GM21529 (cell line): Measurements from ENCODE around the gene EXT2.
A peak's percentile ranks its signal among the peaks of the same experiment; 100 is the strongest.

Experiments
- ATAC-seq: cut with Tn5 transposase; IDR thresholded peaks from one replicate; pipeline ENCODE4 v1.9.1; 2021; ENCODE audit not compliant: unreplicated experiment

EXT2 gene

DNA sequence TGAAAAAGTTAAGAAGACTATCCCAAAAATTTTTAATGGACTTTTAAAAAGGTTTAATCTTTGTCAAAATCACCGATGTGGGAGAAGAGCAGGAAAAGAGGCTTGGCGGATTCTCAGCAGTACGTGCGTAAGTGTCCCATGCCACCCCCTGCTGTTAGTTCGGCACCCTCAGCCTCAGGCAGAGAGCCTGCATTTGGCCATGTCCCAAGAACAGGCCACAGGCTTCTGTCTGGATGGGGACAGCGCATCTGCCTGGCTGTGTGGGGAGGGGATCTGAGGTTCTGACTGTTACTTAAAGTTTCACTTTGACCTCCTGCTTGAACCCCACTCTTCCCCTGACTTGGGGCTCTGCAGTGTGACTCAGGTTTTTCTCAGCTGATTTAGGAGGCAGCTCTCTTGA, 35.3 kb downstream of the EXT2 start:
- ATAC-seq = no peak

DNA sequence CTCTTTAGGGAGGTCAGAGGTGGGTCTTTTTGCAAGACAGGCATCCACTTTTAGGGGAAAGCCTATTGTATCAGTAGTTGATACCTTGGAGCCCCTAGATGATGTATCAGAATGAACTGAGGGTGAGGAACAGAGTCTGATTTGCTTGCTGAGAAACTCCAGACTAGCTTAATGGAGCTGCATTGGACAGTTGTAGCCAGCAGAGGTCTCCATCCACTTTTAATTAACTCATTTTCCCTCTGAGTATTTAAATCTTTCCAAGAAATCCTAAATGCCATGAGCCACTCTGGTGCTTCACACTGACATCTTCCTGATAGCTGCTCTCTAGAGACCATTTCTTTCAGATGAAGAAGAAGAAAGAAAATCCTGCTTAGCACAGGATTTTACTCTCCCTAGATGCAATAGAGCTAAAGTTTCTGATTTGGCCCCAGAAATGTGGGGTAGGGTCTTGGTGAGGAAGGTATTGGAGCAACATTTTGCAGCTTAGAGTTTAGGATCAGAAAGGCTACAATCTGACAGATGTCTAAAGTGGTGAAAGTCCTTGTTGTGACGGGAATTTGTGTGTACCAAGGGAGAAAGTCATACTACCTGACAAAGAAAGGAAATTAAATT, 38.0 kb downstream of the EXT2 start:
- ATAC-seq = no peak

DNA sequence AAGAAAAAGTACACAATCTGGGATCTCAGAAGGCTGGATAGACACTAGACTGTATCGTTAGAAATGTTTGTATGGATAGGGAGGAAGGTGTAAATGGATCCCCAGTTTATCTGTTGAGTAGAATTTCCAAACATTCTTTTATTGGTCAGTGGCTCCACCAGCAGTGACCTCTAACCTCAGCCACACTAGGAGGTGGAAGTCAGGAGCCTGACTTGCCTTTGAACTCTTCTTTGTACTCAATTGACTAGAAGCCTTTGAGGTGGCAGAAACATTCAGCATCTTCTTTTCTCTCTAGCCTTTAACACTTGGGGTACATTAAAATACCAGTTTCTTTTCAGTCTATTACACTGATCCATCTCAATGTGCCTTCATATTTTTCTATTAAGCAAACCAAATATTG, 39.1 kb downstream of the EXT2 start:
- no peak for ATAC-seq

DNA sequence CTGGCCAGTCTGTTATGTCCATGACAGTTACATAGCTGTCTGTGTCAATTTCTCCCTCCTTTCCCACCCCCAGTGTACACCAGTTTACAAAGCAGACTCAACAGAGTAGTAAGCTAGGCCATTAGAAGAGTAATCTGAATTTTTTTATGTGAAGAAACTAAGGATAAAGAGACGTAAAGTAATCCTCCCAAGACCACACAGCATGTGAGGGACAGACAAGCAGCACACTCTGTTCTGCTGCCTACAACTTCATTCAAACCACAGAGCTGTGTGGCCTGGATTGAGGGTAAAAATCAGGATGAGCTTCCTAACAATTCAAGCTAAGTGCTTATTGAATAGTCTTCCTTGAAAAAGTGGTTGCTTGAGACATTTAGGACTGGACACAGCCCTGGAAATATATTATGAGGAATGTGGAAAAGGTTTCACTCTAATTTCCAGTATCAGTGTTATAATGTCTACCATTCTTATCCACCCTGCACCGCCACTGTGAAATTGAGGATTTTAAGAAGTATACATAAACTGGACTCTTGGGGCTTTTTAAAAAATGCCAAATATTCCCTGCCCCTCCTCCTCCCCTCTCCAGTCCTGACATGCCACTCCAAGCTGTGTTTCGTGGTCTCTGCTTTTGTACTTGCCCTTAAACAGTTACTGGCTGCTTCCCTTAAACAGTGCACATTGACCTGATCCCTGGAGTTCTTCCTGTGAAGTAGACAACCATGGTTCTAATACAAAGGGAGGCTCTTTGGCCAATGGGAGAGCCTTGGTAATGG, 40.9 kb downstream of the EXT2 start:
- no peak for ATAC-seq

DNA sequence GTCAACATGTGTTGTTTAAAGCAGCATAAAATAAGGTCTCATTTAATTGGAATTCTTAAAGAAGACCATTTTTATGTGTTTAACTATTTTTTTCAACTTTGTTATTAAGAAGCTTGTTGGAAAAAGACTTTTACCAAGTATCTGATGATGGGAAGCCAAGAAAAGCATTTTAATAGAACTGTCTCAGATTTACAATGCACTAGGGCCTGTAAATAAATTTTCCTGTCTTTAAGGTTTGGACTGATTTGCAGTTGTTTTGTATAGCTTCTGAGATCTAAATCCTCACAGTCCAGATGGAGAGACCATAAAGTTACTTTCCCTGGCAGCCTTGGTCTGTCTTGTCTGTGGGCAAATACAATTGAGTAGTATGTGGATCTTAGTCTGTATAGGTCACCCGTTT, 41.6 kb downstream of the EXT2 start:
- ATAC-seq = no peak

DNA sequence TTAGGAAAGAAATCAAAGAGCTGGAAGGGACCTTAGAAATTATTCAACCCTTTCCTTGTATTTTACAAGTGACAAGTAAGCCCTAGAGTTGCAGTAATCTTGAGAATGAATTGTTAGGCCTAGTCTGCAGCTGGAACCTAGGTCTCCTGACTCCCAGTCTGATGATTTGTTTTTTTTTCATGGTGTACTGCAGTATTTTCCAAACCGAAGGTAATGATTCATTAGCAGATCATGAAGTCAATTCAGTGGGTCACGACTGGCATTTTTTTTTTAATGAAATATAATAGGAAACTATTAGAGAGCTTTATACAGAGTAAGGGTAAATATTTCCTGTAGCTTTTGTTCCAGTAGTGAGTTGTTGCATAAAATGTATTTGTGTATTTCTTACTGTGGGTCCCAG, 42.8 kb downstream of the EXT2 start:
- ATAC-seq = no peak

DNA sequence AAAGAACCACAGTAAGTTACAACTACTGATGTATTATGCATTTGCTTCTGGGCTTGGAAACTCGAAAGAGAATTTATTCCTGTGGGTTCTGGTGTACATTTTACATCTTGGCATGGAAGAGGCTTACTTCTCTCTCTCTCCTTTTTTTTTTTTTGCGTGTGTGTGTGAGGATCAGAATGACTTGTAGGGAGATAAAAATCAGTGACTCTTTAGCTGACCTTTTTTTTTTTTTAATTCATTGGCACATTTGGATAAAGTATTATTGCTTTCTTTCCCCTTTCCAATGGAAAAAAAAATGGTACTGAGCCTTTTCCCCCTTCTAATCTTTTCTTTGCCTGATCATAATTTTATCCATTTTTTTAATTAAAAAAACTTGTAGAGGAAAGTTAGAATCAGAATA, 43.5 kb downstream of the EXT2 start:
- ATAC-seq = no peak

DNA sequence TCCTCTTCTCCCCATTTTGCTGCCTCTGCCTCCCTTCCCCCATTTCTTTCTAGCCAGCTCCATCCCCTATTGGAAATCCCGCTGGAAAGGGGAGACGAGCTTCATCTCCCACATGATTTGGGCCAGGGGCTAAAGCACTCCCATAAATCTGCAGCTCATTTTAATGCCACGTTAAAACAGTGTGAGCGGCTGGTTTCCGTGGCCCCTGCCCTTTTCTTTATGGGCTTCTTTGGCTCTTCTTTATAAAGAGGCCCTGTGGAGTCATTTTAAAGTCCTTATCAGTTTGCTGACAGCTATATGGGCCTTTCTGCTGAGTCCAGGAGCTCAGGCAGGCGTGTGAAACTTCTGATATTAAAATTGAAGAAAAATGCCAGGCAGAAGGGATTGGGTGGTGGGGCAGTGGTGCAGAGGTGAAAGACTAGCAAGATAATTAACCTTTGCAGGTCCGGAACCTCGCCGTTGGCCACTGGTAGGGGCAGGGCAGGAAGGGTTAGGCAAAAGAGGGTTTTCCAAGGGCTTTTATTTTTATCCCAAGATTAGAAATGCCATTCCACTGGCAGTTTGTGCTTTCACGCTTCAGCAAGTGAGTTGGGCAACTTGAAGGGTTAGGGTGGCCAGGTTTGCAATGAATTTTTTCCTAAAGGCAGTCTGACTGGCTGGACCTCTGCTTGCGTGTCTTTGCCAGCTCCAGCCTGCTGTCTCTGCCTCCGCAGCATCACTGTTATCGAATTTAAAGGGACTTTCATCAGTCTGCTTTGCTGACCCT, 44.3 kb downstream of the EXT2 start:
- ATAC-seq = no peak

DNA sequence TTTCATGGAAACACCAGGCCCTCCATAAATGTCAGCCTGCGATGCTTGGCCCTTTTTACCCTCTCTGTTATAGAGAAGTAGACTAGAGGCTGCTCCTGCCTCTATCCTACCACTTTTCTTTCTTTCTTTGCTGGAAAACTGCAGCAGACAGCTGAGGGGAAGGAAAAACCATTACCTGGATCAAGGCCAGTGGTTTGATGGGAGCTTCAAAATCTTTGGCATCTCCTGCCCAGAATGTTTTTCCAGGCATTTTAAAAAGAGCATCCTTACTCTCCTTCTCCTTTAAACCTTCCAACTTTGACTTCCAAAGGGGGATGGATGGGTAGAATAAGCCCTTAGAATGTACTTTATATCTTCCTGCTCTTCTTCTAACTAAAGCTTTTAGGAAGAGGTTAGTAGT, 44.9 kb downstream of the EXT2 start:
- no peak for ATAC-seq

DNA sequence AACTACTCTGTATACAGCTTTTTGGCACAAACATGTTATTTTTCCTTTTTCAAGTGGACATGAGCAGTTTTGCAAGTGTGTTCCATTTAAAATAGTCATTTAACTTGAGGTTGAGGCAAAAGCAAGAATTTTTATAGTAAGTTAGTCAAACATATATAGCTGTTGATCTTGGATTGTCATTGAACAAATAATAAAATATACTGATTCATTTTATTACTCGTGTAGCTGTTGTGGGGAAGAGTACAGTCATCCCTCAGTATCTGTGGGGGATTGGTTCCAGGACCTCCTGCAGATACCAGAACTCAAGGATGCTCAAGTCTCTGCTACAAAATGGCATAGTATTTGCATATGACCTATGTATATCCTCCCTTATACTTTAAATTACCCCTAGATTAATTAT, 45.3 kb downstream of the EXT2 start:
- no peak for ATAC-seq

DNA sequence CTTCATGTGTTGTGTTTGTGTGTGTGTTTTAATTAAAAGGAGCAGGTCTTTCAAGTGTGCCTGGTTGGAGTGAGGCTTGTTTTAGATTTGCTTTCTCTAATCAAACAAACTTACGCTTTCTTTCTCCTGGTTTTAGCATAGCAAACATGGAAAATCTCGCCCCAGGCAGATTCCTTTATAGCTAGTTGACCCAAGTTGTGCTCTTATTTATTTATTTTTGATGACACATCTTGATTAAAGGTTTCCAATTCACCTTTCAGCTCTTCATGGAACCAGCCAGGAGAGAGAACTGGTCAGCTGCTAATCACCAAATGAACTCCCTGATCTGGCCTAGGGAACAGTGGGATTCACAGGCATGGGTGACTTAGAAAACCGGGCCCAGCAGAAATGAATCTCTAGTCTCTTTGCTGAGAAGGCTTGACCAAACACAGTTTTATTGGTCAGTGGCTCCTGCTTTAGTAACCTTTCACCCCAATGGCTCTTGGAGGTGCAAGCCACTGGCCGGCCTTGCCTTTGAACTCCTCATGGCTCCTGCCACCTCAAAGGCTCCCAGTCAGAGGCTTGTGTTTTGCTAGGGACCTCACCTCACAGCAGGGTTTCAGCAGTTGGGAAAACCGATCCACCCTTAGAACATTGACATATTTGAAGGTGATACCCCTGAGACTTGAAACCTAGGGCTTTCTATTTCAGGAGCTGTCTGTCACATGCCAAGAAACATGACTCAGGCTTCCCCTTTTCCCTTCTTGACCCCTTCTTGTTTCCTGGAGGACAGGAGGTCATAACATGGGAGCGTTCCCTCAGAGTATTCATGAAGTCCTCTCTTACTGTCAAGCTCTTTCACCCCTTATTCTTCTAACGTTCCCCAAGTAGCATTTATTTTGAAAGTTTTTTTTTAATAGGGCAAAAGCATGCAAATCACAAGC, 48.8 kb downstream of the EXT2 start:
- no peak for ATAC-seq

DNA sequence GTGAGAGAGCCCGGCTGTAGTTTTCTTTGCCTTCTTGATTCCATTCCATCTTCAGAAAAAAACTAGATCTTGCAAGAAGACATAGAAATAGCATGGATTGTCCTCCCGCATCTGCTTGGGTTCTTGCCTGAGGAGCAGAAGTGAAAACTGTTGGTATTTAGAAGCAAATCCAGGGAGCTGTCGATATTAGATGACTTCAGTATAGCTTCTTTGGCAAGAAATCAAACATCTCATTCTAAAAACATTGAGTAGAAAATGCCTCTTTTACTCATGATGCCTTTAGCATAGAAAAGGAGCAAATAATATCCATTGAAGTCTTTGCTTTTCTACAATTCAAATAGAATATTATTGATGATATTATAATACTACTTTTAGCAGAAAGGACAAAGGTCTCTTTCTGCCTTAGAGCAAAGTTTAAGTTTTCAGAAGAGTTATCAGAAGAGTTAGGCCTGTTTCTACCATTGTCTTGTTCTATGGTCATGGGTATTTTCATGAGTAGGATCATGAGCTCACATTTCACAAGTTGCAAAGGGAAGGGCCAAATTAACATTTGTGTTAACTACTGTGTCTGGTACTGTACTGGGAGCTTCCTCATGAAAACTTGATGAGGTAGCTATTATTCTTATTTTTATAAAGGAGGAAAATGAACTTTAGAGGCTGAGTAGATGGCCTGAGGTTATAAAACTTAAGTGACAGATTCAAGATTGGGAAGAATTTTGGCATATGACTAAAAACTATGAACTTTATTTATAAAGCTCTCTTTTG, 49.7 kb downstream of the EXT2 start:
- ATAC-seq = no peak

DNA sequence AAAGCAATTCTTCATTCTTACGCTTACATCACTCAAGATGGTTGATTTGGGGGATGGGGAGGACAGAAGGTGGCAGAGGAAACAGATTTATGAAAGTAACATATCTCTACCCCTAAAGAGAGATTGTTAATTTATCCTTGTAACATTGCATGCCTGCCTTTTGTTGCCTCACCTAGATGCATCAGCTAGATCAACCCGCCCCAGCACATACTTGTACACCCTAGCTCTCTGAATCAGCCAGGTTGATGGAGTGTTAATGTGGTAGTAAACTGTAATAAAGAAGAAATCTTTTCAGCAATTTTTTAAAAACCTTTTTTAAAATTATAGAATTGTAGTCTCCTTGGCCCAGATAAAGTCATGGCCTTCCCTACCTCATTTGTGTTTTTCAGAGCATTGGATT, 51.5 kb downstream of the EXT2 start:
- ATAC-seq = no peak

DNA sequence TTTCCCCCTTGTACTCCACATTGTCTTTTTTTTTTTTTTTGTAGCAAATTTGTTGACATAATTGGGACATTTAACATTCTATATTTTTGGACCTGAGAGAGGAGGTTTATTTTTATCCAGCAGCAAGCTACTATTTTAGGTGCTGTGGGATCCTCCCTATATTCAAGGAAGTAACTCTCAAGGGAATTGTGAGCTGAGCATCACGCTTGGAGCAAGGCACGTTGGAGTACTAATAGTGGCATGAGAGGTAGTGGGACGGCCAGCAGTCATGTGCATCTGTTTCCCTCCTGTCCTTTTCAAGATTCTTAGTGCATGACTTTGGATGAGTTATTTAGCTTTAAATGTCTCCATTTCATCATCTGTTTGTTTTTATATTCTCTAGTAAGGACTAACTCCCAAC, 52.3 kb downstream of the EXT2 start:
- no peak for ATAC-seq

DNA sequence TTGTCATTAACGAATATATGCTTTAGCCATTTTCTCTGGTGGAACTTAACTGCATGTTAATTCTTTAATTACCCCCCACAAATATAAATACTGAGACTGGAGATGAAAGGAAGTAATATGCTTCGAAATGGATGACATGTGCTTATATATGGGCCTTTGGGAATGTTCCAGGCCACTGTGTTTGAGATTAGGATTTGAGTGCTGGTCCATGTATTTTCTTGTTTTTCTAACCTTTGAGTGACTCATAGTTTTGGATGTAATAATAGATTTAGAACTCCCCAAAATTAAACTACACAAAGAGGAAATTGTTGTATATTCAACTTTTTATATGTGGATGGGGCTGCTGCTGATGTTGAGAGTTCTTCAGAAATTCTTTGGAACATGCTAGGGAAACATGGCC, 54.2 kb downstream of the EXT2 start:
- no peak for ATAC-seq

DNA sequence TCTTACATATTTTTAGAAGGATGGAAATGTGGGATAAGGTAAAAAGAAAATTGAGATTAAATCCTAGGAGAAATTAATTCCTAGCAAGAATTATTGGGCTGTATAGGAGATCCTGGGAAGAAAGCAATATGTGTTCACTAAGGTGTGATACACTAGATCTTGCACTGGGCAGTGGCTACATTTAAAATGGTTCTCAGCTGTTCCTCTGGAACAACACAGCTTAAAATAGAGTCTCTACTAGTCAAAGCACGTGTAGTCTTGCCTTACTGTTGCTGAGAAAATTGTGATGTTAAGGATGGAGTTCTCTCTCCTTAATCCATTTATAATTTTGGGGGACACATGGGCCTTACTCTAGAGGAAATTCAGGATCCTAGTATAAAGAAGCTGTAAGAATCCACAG, 54.9 kb downstream of the EXT2 start:
- ATAC-seq = no peak

DNA sequence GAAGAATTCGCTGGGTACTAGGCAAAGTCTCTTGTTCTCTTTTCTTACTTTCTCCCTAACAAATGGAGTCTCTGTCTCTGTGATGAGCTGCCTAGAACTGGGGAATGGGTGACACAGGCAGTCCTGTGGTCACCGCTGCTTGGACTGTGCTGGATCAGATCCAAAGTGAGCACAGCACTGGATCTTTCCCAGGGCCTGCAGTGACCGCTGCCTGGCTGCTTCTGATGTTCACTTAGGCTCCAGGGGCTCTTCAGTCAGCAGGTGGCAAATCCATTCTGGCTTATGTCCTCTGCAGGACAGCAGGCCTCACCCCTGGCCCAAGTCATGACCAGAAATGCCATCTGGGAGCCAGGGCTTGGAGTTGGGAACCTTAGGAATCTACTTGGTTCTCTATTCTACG, 61.5 kb downstream of the EXT2 start:
- ATAC-seq = no peak

DNA sequence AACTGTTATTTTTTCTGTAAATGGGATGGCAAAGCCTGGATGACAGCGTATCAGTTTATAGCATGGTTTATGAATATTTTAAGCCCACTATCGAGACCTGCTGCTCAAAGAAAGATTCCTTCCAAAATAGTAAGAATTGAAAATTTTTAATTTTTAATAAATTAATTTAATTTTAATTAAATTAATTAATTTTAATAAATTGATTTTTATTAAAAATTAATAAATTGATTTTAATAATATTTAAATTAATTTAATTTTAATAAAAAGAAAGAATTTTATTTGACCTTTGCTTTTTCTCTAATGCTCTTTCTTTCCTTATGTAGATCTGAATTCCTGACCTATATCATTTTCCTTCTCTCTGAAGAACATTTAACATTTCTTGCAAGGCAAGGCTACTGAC, 62.9 kb downstream of the EXT2 start:
- no peak for ATAC-seq

DNA sequence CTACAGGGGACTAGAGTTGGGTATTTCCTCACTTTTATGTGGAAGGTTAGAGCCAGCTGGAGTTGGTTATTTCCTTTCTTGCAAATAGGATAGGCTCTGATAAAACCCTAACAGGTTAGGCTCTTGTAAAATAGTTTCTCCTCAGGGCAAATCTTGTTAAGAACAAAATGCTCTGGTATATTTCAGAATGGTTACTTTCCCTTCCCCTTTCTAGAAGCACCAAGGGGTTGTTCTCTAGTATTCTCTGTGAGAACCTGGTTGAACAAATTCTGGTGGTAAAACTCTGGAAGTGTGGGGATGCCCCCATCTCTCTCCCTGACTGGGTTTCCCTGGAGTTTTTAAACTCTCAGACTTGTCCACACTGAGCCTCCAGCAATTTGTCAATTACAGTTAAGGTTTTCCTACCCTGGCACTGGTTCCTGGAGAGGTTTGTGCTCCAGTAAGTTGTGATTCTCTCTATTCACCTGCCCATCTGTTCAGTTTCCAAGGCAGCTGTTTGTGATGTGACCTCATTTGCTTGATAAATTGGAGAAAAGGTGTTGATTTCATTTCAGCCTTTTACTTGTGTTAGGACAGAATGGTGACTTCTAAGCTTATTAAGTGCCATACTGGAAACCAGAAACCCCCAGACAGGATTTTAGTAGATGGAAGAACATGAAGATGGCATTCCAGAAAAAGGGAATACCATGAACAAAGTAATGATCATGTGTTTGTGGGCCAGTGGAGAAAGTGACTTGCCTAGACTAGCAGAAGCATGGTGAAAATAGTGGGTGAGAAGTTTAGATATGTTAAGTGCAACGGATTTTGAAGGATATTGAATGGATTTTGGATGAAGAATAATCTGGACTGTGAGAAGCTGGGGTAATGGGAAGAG, 64.6 kb downstream of the EXT2 start:
- peak; percentile 89 for ATAC-seq

DNA sequence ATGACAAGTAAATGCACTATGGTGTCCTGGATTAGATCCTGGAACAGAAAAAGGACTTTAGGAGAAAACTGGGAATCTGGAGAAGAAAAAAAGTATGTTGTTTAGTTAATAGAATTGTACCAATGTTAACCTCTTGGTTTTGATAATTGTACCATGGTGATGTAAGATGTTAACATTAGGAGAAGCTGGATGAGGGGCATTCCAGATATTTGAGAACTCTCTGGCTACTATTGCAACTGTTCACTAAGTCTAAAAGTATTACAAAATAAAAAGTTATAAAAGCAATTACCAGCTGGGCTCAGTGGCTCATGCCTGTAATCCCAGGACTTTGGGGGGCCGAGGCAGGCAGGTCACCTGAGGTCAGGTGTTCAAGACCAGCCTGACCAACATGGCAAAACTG, 66.5 kb downstream of the EXT2 start:
- no peak for ATAC-seq
